CD4-positive, alpha-beta T cell treated with Interferon gamma for 1 hour (primary cell): Measurements from ENCODE around the gene MYO1A.
A peak's percentile ranks its signal among the peaks of the same experiment; 100 is the strongest.
"Not testable (repeated sequence)": the region's sequence is repeated elsewhere in the genome, so short reads cannot be mapped to it uniquely, and the experiment has no call there.

ENCODE experiments used
- DNase-seq: peaks from one replicate; pipeline ENCODE4 v3.0.0-alpha.2; 2020

MYO1A gene

GRCh38 chr12:57087010-57087690, 37.2 kb upstream of the MYO1A start:
- peak; percentile 92 for DNase-seq

GRCh38 chr12:57086493-57087009, 36.6 kb upstream of the MYO1A start:
- DNase-seq: peak; percentile 61

GRCh38 chr12:57085999-57086492, 36.1 kb upstream of the MYO1A start:
- no peak for DNase-seq

- no peak for DNase-seq
Observed at GRCh38 chr12:57080855-57081254, 30.9 kb upstream of the MYO1A start.

DNA sequence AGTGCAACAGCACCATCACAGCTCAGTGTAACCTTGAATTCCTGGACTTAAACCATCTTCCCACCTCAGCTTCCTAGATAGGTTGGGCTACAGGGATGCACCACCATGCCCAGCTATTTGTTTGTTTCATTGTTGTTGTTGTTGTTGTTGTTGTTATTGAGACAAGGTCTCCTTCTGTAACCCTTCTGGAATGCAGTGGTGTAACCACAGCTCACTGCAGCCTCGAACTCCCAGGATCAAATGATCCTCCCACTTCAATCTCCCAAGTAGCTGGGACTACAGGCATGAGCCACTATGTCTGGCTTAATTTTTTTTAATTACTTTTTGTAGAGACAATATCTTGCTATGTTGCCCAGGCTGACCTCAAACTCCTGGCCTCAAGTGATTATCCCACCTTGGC, 29.9 kb upstream of the MYO1A start:
- no peak for DNase-seq

DNA sequence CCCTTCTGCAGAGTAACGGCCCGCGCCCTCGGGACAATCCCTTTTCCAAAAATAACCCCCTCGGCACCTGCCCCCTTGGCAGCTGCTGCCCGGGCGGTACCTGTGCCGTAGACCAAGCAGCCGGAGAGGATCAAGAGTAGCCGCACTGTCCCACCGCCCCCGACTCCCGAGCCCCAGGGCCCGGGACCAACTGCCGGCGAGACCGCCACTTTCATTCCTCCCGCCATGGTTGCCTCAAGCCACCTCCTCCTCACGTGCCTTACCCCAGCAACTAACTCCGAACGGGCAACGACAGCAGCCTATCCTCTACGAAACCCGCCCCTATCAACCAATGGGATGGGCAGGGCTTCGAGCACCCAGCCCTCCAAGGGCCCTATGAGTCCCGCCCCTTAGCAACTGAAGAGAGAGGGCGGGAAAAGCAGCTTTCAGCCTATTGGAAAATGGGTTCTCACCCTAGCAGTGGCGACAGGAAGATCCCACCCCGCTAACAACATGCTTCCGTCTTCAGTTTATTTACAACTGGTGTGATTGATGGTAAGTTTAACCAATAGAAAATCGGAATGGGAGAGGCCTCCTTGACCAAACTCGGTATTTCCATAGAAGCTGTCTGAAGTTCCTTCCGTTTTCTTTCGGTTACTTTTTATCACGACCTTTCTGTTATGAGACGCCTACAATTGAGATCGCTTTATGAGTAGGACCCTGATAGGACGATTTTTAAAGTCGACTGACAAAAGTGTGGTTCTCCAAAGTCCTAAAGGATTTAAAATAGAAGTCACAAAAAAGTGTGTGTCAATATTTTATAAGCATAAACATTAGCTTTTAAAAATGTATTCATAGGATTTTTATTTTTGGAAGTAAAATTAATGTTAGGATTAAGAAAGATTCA, 28.8 kb upstream of the MYO1A start, which contains the start of gene NEMP1:
Gene NEMP1, minus strand, starts transcription at position 273 of the 886 bp plus-strand sequence. Its CDS starts 46 bp downstream, at position 227.
- DNase-seq: peak; percentile 99

DNA sequence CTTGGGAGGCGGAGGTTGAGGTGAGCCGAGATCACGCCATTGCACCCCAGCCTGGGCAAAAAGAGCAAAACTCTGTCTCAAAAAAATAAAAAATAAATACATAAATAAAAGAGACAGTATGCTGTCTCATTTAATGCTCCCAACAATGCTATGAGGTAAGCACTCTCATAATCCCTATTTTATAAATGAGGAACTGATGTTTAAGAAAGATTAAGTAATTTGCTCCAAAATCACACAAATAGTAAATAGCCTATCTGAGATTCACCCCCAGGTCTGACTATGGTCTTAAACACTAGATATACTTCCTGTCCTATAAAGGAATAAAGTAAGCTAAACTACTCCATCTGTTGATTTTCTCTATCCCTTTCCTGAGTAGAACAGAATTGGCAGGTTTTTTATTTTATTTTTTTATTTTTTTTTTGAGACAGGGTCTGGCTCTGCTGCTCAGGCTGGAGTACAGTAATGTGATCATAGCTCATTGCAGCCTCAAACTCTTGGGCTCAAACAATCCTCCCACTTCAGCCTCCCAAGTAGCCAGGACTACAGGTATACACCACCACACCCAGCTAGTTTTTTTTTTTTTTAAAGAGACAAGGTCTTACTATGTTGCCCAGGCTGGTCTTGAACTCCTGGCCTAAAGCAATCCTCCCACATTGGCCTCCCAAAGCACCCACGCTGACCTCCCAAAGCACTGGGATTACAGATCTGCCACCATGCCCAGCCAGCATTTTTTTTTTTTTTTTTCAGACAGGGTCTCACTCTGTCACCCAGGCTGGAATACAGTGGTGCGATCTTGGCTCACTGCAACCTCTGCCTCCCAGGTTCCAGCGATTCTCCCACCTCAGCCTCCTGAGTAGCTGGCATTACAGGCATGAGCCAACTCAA, 23.9 kb upstream of the MYO1A start:
- DNase-seq: not testable (repeated sequence)

- DNase-seq: no peak
Observed at GRCh38 chr12:57072661-57073060, 22.7 kb upstream of the MYO1A start.

- DNase-seq: peak; percentile 74
Observed at GRCh38 chr12:57069523-57069922, 19.6 kb upstream of the MYO1A start.

DNA sequence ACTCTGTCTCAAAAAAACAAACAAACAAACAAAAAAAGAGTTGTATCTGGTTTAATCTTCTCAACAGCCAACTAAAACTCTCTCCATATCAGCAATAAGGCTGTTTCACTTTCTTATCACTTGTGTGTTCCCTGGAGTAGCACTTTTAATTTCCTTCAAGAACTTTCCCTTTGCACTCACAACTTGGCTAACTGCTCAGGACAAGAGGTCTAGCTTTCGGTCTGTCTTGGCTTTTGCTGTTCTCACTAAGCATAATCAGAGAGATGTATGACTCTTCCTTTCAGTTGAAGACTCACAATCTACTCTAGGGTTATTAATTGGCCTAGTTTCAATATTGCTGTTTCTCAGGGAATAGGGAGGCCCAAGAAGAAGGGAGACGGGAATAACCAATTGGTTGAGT, 16.3 kb upstream of the MYO1A start:
- DNase-seq: no peak

- DNase-seq: peak; percentile 37
Observed at GRCh38 chr12:57063991-57064685, 14.2 kb upstream of the MYO1A start.

DNA sequence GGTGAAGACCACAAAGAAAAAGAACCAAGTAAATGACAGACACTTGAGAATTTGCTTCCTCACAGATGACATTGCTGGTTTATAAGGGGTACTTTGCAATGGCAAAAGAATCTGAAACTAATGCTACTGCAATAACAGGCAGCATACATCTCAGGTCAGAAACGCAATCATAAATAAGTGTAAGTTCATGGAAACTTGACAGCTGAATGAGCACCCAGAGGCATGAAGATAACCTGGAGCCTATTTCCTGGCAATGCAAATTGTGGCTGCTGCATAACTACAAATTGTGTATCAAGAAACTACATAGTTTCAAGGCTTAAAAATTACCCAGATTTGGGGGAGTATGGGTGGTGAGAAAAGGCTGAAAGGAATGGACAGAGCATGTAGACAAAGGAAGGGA, 8.5 kb upstream of the MYO1A start:
- DNase-seq: no peak

DNA sequence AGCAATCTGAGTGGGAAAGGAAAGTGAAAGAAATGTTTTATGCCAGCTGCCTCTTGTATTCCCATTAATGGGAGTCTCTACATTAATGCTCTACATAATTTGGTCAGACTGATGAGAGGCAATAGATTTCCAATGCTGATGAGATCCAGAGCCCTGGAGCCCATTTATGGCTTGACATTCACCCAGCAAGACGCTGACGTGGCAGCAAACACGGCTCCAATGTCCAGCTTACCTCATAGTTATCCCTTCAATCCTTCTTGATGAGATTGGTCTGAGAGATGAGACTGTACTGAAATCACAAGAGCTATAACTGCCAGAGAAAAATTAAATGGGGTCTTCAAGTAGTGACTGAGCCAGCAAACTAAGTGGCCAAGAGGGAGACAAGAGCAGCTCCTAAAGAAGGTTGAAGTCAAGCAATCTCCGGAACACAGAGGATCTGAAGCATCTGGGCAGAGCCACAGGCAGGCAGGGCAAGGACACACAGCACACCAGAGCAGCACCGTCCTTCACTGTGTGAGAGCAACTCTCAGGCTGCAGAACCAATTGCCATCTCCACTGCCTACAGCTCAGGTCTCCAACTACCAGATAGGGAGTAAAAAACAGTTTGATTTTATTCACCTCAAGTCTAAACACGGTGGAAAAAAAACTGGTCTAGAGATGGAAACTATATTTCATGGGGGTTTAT, 7.3 kb upstream of the MYO1A start:
- DNase-seq: no peak

DNA sequence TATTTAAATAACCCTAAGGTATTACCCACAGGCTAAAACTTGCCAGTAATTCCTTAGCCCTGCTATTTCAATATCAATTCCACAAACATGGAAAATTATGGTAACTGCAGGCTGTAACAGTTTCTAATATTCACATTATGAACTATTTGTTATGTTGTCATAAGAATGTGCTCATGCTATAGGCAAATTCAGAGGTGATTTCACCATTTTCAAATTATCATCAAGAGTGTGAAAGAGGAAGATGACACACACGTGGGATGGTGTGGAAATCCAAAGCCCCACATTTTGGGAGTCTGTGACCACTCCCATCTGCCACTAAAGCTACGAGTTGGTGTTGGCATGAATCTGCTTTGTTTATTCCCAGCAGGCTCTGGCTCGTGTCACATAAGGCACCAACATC, 5.9 kb upstream of the MYO1A start:
- DNase-seq: peak; percentile 29

DNA sequence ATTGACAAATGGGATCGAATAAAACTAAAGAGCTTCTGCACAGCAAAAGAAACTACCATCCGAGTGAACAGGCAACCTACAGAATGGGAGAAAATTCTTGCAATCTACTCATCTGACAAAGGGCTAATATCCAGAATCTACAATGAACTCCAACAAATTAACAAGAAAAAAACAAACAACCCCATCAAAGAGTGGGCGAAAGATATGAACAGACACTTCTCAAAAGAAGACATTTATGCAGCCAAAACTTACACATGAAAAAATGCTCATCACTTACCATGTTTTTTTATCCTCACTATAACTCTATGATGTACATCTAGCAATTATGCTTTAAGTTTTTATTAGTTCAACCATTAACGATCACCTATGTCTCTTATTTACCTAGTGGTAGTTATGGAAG, 4.0 kb upstream of the MYO1A start:
- DNase-seq: not testable (repeated sequence)

DNA sequence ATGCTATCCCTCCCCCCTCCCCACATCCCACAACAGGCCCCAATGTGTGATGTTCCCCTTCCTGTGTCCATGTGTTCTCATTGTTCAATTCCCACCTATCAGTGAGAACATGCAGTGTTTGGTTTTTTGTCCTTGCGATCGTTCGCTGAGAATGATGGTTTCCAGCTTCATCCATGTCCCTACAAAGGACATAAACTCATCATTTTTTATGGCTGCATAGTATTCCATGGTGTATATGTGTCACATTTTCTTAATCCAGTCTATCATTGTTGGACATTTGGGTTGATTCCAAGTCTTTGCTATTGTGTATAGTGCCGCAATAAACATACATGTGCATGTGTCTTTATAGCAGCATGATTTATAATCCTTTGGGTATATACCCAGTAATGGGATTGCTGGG, 3.2 kb upstream of the MYO1A start:
- DNase-seq: not testable (repeated sequence)

GRCh38 chr12:57051011-57051410, 1.1 kb upstream of the MYO1A start:
- DNase-seq: no peak

- DNase-seq: no peak
Observed at GRCh38 chr12:57049119-57049446, 846 bp downstream of the MYO1A start.

GRCh38 chr12:57048423-57049118, 1.4 kb downstream of the MYO1A start:
- no peak for DNase-seq

DNA sequence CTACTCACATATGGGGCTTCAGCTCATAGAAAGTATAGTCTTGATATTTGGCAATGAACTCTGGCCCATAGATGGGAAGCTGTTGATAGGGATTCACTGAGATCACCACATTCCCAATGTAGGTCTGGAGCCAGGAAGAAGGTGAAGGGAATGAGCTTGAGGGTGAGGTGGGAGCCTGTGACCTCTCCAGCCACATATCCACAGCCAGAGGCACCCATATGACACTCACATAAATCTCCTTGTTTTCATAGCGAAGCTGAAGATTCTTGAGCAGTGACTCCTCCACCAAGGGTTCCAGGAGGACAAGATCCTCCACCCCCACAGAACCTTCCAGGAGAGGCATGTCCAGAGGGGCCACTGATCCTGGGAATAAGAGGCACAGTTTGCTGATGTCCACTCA, 1.9 kb downstream of the MYO1A start:
- DNase-seq: no peak
